Mucosa of rectum (tissue), 2 donors: Measurements from ENCODE around the gene BMP7.

ENCODE experiments used
- H3K27ac ChIP-seq, 2 donors: one replicate each; pipeline ENCODE4 v1.7.0; 2013; ENCODE audit warnings: inconsistent platforms in 2 of 2, low read depth in 2 of 2, low read length in 2 of 2
- H3K27me3 ChIP-seq, 2 donors: one replicate each; pipeline ENCODE4 v1.7.0; 2013; ENCODE audit warnings: low read length in 2 of 2; ENCODE audit not compliant: control insufficient read depth in 2 of 2, insufficient read depth in 2 of 2
- H3K36me3 ChIP-seq, 2 donors: one replicate each; pipeline ENCODE4 v1.7.0; 2013; ENCODE audit warnings: low read length in 2 of 2; ENCODE audit not compliant: control insufficient read depth in 2 of 2, insufficient read depth in 2 of 2
- H3K4me1 ChIP-seq, 2 donors: one replicate each; pipeline ENCODE4 v1.7.0; 2013; ENCODE audit warnings: low read length in 2 of 2, mild to moderate bottlenecking in 1 of 2; ENCODE audit not compliant: control insufficient read depth in 2 of 2, insufficient read depth in 2 of 2
- H3K4me3 ChIP-seq, 2 donors: one replicate each; pipeline ENCODE4 v1.7.0; 2013; ENCODE audit warnings: low read length in 2 of 2
- H3K9ac ChIP-seq, 2 donors: one replicate each; pipeline ENCODE4 v1.7.0; 2013; ENCODE audit warnings: low read length in 2 of 2, low read depth in 1 of 2, mild to moderate bottlenecking in 1 of 2
- H3K9me3 ChIP-seq, 2 donors: one replicate each; pipeline ENCODE4 v1.7.0; 2013; ENCODE audit warnings: low read length in 2 of 2; ENCODE audit not compliant: control insufficient read depth in 2 of 2
- donor health status: healthy.
- donor health status: Normal muscosa, but diverticular disease.

BMP7 gene

DNA sequence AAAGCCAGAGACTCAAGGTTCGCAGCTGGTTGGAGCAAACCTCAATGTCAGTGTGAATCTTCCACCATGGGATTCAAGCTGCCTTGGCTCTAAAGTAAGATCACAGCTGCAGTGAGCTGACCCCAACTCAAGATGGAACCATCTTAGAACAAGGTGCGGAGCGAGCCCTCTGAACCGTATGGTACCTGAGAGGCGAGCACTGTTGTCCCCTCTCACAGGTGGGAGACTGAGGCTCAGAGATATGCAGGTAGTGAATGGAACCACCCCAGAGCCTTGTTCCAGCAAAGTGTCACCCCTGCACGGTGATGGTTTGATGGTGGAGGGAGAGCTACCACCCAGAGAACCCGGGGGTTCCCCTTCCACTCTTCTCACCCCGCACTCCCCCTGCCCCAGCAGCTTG lies 52.5 kb downstream of the BMP7 start:
- Histone ChIP-seq H3K27me3 (no peaks in the 10 kb centered on the region), H3K9ac (no peak overlapping the region), H3K27ac (no peak overlapping the region), H3K4me3 (no peak overlapping the region), H3K9me3 (no peaks in the 10 kb centered on the region), H3K4me1 (peaks cover 4 to 5% of the 10 kb centered on the region in 2 donors), H3K36me3 (no peaks in the 10 kb centered on the region)

DNA sequence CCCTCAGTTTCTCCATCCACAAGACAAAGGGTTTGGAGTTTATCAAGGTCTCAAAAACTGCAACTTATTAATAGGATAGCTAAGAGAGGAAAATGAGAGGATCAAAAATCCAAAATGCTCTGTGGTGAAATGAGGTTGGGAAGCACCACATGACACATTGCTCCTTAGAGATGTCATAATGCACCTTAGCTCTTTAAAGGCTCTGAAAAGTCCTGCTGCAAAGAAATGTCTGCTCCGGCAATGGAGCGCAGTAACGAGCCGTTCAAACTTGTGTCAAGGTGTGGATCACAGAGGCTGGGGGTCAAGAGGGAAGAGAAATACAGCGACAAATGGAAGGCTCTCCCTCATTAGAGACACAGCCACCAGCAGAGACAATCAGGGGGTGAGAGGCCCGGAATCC lies 53.1 kb downstream of the BMP7 start:
- H3K9me3 ChIP-seq, result no peaks in the 10 kb centered on the region
- no peak overlapping the region for H3K9ac ChIP-seq
- H3K36me3 ChIP-seq, result no peaks in the 10 kb centered on the region
- peaks cover 4 to 5% of the 10 kb centered on the region in 2 donors for H3K4me1 ChIP-seq
- no peak overlapping the region for H3K4me3 ChIP-seq
- H3K27ac ChIP-seq, result no peak overlapping the region
- H3K27me3 ChIP-seq, result no peaks in the 10 kb centered on the region

DNA sequence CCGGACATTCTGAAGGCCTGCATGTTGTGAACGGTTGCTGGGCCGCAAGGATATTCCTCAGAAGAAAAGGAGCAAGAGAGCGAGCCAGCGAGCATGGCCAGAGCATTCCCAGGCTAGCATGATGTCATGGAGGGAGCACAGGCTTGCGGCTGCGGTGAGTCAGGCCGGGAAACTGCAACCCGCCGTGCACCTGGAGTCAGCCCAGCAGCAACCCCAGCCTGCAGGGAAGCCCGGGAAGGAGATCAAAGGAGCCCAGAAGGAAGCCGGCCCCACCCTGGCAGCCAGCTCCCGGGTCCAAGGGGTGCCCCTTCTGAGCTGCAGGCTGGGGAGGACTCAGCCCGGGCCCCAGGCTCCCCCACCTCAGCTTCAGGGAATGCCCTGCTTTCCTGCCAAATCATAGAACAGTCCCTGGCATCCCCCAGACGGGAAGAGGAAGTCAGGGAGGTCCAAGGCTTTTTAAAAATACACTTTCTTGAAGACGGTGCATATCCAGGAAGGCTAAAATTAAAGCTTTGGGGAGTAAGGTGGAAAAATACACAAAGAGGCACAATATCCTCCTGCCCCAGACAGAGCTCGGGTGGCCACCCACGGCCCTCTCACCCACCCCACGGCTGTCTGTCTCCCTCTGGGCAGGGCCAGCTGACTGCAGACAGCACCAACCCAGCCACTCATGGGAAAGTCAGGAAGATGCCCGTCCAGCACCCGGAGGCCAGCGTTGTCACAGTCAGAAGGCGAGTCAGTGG lies 53.7 kb downstream of the BMP7 start:
- Histone ChIP-seq H3K36me3 (no peaks in the 10 kb centered on the region), H3K27me3 (no peaks in the 10 kb centered on the region), H3K27ac (no peak overlapping the region), H3K9me3 (no peaks in the 10 kb centered on the region), H3K9ac (no peak overlapping the region), H3K4me1 (peaks cover 4 to 5% of the 10 kb centered on the region in 2 donors), H3K4me3 (no peak overlapping the region)

DNA sequence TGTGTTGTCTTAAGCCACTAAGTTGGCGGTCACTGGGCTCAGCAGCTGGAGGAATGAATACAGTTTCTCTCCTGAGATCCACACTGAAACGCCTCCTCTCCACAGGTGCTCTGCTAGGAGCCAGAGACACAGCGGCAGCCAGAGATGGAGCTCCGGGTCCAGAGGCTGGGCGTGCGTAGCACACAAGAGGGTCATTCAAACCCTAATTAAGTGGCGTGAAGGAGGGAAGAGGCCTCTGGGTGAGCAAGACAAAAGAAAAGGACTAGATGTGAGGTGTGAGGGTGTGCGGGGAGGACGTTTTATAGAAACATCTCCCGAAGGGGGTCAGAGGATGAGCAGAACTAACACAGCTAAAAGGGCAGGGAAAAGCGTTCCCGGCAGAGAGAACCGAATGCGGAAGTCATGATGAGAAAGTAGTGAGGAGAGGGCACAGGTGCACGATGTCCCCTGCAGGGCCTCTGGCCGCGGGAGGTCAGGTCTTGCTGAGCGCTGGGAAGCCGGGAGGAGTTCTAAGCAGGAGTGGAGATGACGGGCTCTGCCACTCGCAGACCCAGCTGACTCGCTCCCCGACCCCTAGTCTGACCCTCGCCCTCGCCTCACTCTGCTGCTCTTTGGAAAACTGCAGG lies 54.4 kb downstream of the BMP7 start:
- no peaks in the 10 kb centered on the region for H3K36me3 ChIP-seq
- no peaks in the 10 kb centered on the region for H3K27me3 ChIP-seq
- no peak overlapping the region for H3K9ac ChIP-seq
- H3K9me3 ChIP-seq, result no peaks in the 10 kb centered on the region
- H3K27ac ChIP-seq, result no peak overlapping the region
- no peak overlapping the region for H3K4me3 ChIP-seq
- H3K4me1 ChIP-seq, result peaks cover 4 to 5% of the 10 kb centered on the region in 2 donors

DNA sequence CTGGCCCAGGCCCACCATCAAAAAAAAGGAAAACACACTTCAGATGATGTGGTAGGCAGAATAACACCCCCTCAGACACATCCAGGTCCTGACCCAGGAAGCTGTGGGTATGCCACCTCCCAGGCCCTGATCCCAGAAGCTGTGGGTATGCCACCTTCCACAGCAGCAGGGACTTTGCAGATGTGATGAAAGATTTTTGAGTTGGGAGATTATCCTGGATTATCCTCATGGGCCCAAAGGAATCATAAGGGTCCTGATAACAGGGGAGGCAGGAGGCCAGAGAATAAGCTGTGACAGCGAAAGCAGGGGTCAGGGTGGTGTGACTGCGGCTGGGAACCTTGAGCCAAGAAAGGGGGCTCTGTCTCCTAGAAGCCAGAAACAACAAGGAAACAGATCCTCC lies 55.0 kb downstream of the BMP7 start:
- no peaks in the 10 kb centered on the region for H3K36me3 ChIP-seq
- peaks cover 0 to 3% of the 10 kb centered on the region in 2 donors for H3K9me3 ChIP-seq
- no peak overlapping the region for H3K4me3 ChIP-seq
- H3K4me1 ChIP-seq, result peaks cover 4 to 5% of the 10 kb centered on the region in 2 donors
- H3K27me3 ChIP-seq, result no peaks in the 10 kb centered on the region
- no peak overlapping the region for H3K27ac ChIP-seq
- H3K9ac ChIP-seq, result no peak overlapping the region

DNA sequence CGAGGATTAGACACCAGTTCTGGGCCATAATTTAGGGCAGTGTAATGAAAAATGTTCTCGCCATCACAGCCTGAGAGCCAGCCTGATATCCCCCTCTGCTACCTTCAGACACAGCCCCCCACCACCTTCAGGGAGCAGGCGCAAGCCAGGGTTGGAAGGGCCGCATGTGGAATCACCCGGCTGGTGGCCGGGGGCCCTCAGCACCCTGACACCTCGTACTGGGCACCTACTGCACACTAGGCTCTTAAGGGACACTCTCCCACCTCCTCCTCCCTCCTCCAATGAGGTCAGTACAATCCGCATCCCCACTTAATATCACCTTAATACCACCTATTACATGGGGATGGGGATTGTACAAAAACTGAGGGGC lies 55.5 kb downstream of the BMP7 start:
- Histone ChIP-seq H3K4me3 (no peak overlapping the region), H3K9me3 (peaks cover 0 to 3% of the 10 kb centered on the region in 2 donors), H3K36me3 (no peaks in the 10 kb centered on the region), H3K4me1 (peaks cover 4 to 5% of the 10 kb centered on the region in 2 donors), H3K27ac (no peak overlapping the region), H3K27me3 (no peaks in the 10 kb centered on the region), H3K9ac (no peak overlapping the region)

DNA sequence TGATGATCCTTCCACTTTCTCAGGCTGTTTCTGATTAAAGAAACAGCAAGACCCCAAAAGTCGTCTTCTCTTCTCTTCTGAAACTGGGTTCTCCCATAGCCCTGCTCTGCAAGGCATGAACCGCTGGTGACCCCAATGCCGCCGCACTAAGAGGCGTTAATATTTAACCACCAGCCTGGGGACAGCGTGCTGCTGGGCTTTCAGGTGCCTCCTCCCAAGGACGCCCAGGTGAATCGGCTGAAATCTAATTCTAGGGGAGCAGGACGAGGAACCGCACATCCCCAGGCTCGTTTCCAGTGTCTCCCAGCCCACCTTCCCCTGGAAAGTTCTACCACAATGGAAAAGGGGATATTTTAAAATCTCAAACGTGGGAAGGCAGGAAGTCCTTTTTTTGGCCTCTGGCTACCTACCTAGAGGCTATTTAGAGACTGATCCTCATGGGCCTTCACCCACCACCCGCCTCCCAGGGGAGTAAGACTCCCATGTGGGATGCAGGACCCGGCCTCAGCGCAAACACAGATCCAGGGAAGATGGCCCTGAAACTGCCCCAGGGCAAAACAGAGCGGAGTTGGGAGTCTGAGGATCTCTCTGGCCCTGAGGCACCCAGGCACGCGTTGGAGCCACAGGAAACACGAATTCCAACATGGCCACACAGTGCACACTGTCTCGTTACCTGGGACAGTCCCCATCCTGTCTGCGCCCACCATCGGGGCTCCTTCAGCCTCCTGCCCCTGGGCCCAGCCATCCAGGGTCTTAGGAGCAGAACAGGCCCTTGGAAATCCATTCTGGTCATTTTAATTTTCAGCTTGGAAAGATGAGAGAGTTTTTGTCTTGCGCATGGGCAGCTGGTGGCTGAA lies 56.2 kb downstream of the BMP7 start:
- no peak overlapping the region for H3K4me3 ChIP-seq
- H3K9ac ChIP-seq, result no peak overlapping the region
- H3K27ac ChIP-seq, result no peak overlapping the region
- no peaks in the 10 kb centered on the region for H3K27me3 ChIP-seq
- H3K4me1 ChIP-seq, result peaks cover 4 to 5% of the 10 kb centered on the region in 2 donors
- no peaks in the 10 kb centered on the region for H3K36me3 ChIP-seq
- H3K9me3 ChIP-seq, result peaks cover 0 to 3% of the 10 kb centered on the region in 2 donors

DNA sequence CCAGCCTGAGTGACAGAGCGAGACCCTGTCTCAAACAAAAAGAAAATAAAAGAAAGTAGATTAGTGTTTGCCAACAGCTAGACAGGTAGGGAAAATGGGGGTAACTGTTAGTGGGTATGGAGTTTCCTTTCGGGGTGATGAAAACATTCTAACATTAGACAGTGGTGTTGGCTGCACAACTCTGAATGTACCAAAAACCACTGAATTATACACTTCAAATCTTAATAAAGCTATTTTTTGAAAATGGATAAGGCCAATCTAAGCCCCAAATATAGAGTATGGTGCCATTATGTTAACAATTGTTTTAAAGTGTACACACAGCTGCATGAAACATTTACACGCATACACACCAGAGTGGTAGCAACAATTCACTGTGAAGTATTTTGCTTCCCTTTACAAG lies 57.0 kb downstream of the BMP7 start:
- H3K27me3 ChIP-seq, result no peaks in the 10 kb centered on the region
- H3K36me3 ChIP-seq, result no peaks in the 10 kb centered on the region
- H3K27ac ChIP-seq, result no peak overlapping the region
- no peak overlapping the region for H3K4me3 ChIP-seq
- H3K9me3 ChIP-seq, result peaks cover 0 to 3% of the 10 kb centered on the region in 2 donors
- peaks cover 4 to 5% of the 10 kb centered on the region in 2 donors for H3K4me1 ChIP-seq
- no peak overlapping the region for H3K9ac ChIP-seq

DNA sequence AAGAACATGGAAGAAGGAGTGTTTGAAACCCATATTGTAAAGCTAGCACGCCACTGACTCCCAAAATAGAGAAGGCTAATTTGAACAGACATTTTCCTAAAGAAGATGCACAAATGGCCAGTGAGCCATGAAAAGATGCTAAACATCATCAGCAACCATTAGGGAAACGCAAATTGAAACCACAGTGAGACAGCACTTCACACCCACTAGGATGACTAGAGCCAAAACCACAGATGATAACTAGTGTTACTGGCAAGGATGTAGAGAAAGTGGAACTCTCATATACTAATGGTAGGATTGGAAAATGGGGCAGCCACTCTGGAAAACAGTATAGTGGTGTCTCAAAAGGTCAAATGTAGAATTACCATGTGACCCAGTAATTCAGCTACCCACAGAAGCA lies 58.2 kb downstream of the BMP7 start:
- Histone ChIP-seq H3K36me3 (no peaks in the 10 kb centered on the region), H3K27me3 (no peaks in the 10 kb centered on the region), H3K27ac (no peak overlapping the region), H3K4me1 (peaks cover 4 to 5% of the 10 kb centered on the region in 2 donors), H3K9me3 (peaks cover 0 to 3% of the 10 kb centered on the region in 2 donors), H3K4me3 (no peak overlapping the region), H3K9ac (no peak overlapping the region)

DNA sequence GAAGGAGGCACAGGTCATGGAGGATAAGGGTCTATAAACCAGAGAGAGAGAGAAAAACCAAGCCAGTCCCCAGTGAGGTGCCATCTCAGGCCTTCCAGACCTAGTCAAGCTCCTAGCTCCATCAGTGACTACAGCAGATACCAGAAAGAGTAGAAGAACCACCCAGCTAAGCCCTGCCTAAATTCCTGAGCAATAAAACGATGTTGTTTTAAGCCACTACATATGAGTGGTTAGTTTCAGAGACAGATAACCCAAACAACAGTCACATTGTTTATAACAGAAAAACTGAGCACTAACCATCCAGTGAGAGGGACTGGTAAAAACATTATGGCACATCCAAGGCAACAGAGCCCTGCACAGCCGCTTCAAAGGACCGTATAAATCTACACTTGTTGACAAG lies 59.2 kb downstream of the BMP7 start:
- Histone ChIP-seq H3K4me1 (peaks cover 2 to 3% of the 10 kb centered on the region in 2 donors), H3K9ac (no peak overlapping the region), H3K4me3 (no peak overlapping the region), H3K9me3 (peaks cover 0 to 3% of the 10 kb centered on the region in 2 donors), H3K27me3 (no peaks in the 10 kb centered on the region), H3K27ac (no peak overlapping the region), H3K36me3 (no peaks in the 10 kb centered on the region)
